H9 (cell line): ENCODE results near the gene CTSW. TPM values are rescaled to one million over a fixed set of nuclear protein-coding genes. Genes with fewer than 3 reads are reported as not detected.

Source experiments
- DNase-seq: peaks from one replicate; pipeline ENCODE4 v3.0.0-alpha.2; 2017
- H2AFZ ChIP-seq: one replicate; pipeline ENCODE4 v1.6.1; 2013; ENCODE audit warnings: mild to moderate bottlenecking, low read length, control low read depth, moderate library complexity
- H2AK5ac ChIP-seq: 2 replicates; pipeline ENCODE4 v1.6.1; 2013; ENCODE audit warnings: low read length, control low read depth, mixed read lengths; ENCODE audit not compliant: insufficient read length
- H2BK120ac ChIP-seq: one replicate; pipeline ENCODE4 v1.6.1; 2013; ENCODE audit warnings: low read depth, mild to moderate bottlenecking, low read length, control low read depth, inconsistent platforms; ENCODE audit not compliant: poor library complexity, severe bottlenecking
- H2BK12ac ChIP-seq: 2 replicates; pipeline ENCODE4 v1.6.1; 2013; ENCODE audit warnings: low read length, control low read depth, mixed read lengths, low read depth; ENCODE audit not compliant: insufficient read length
- H2BK15ac ChIP-seq: 2 replicates; pipeline ENCODE4 v1.6.1; 2013; ENCODE audit warnings: low read depth, low read length, control low read depth
- H2BK20ac ChIP-seq: one replicate; pipeline ENCODE4 v1.6.1; 2013; ENCODE audit warnings: low read depth, mild to moderate bottlenecking, low read length, control low read depth, inconsistent platforms; ENCODE audit not compliant: poor library complexity, severe bottlenecking
- H2BK5ac ChIP-seq: 2 replicates; pipeline ENCODE4 v1.6.1; 2013; ENCODE audit warnings: low read length, control low read depth, mixed read lengths; ENCODE audit not compliant: insufficient read length
- H3K14ac ChIP-seq: 2 replicates; pipeline ENCODE4 v1.6.1; 2013; ENCODE audit warnings: low read length, control low read depth; ENCODE audit not compliant: insufficient read depth
- H3K18ac ChIP-seq: 2 replicates; pipeline ENCODE4 v1.6.1; 2013; ENCODE audit warnings: low read depth, mild to moderate bottlenecking, mixed read lengths, low read length, control low read depth; ENCODE audit not compliant: insufficient read length
- H3K23ac ChIP-seq: 2 replicates; pipeline ENCODE4 v1.6.1; 2013; ENCODE audit warnings: low read length, control low read depth, mixed read lengths, low read depth; ENCODE audit not compliant: insufficient read length
- H3K23me2 ChIP-seq: 2 replicates; pipeline ENCODE4 v1.6.1; 2013; ENCODE audit warnings: low read depth, mild to moderate bottlenecking, mixed read lengths, low read length, control low read depth; ENCODE audit not compliant: insufficient read length, poor library complexity, severe bottlenecking
- H3K27ac ChIP-seq: 2 replicates; pipeline ENCODE4 v1.5.1; 2013; ENCODE audit warnings: low read length, control low read depth, mixed read lengths, low read depth; ENCODE audit not compliant: insufficient read length
- H3K27me3 ChIP-seq: 2 replicates; pipeline ENCODE4 v1.6.1; 2013; ENCODE audit warnings: low read length, control low read depth, inconsistent platforms; ENCODE audit not compliant: insufficient read depth
- H3K4ac ChIP-seq: 2 replicates; pipeline ENCODE4 v1.6.1; 2013; ENCODE audit warnings: low read depth, mild to moderate bottlenecking, control low read depth, inconsistent platforms, low read length, moderate library complexity
- H3K4me1 ChIP-seq: 2 replicates; pipeline ENCODE4 v1.6.1; 2013; ENCODE audit warnings: low read length, control low read depth, inconsistent platforms; ENCODE audit not compliant: insufficient read depth
- H3K4me2 ChIP-seq: 2 replicates; pipeline ENCODE4 v1.6.1; 2013; ENCODE audit warnings: low read length, control low read depth, mixed read lengths; ENCODE audit not compliant: insufficient read length, insufficient read depth
- H3K56ac ChIP-seq: 2 replicates; pipeline ENCODE4 v1.6.1; 2013; ENCODE audit warnings: low read depth, mild to moderate bottlenecking, mixed read lengths, low read length, control low read depth; ENCODE audit not compliant: insufficient read length
- H3K79me1 ChIP-seq: 2 replicates; pipeline ENCODE4 v1.6.1; 2013; ENCODE audit warnings: low read depth, mild to moderate bottlenecking, moderate library complexity, low read length, control low read depth, inconsistent platforms; ENCODE audit not compliant: insufficient read depth, poor library complexity, severe bottlenecking
- H3K79me2 ChIP-seq: 2 replicates; pipeline ENCODE4 v1.6.1; 2013; ENCODE audit warnings: low read length, control low read depth, inconsistent platforms; ENCODE audit not compliant: insufficient read depth
- H3K9ac ChIP-seq: 2 replicates; pipeline ENCODE4 v1.6.1; 2013; ENCODE audit warnings: low read length, control low read depth, mixed read lengths; ENCODE audit not compliant: insufficient read length; ENCODE audit errors: extremely low read depth
- H3K9me3 ChIP-seq: one replicate; pipeline ENCODE4 v1.6.1; 2013; ENCODE audit warnings: low read depth, low read length, inconsistent platforms; ENCODE audit not compliant: control insufficient read depth
- H3T11ph ChIP-seq: one replicate; pipeline ENCODE4 v1.6.1; 2013; ENCODE audit warnings: mild to moderate bottlenecking, low read length, control low read depth, inconsistent platforms
- H4K20me1 ChIP-seq: one replicate; pipeline ENCODE4 v1.6.1; 2013; ENCODE audit not compliant: control insufficient read depth, insufficient read length, insufficient read depth
- H4K5ac ChIP-seq: 2 replicates; pipeline ENCODE4 v1.6.1; 2013; ENCODE audit warnings: low read depth, mild to moderate bottlenecking, mixed read lengths, low read length, control low read depth; ENCODE audit not compliant: insufficient read length
- H4K8ac ChIP-seq: replicated peaks from 2 replicates; pipeline ENCODE4 v1.6.1; 2013; ENCODE audit warnings: low read length, control low read depth, mixed read lengths, low read depth; ENCODE audit not compliant: insufficient read length
- H4K91ac ChIP-seq: 2 replicates; pipeline ENCODE4 v1.6.1; 2013; ENCODE audit warnings: low read depth, mild to moderate bottlenecking, moderate library complexity, mixed read lengths, low read length, control low read depth; ENCODE audit not compliant: insufficient read length
- H3K27ac Mint-ChIP-seq, 3 experiments: 2 replicates in 2 of 3; 3 replicates in 1 of 3; pipeline ENCODE4 v1.8.0; 2020 to 2021; ENCODE audit warnings: mixed read lengths in 3 of 3, mild to moderate bottlenecking in 1 of 3, moderate library complexity in 1 of 3
- H3K27me3 Mint-ChIP-seq: 2 replicates; pipeline ENCODE4 v1.8.0; 2021; ENCODE audit warnings: low read depth, mild to moderate bottlenecking, moderate library complexity, mixed read lengths
- H3K36me3 Mint-ChIP-seq, 3 experiments: 2 replicates in 2 of 3; 3 replicates in 1 of 3; pipeline ENCODE4 v1.8.0; 2020 to 2021; ENCODE audit warnings: low read depth in 3 of 3, mixed read lengths in 3 of 3; ENCODE audit not compliant: insufficient read depth in 1 of 3
- H3K4me1 Mint-ChIP-seq, 2 experiments: 2 replicates each; pipeline ENCODE4 v1.8.0; 2020; ENCODE audit warnings: mixed read lengths in 2 of 2
- H3K4me3 Mint-ChIP-seq, 2 experiments: 2 replicates in 1 of 2; 3 replicates in 1 of 2; pipeline ENCODE4 v1.8.0; 2020 to 2021; ENCODE audit warnings: mild to moderate bottlenecking in 2 of 2, mixed read lengths in 2 of 2, moderate library complexity in 1 of 2
- H3K9me3 Mint-ChIP-seq, 2 experiments: 2 replicates in 1 of 2; 3 replicates in 1 of 2; pipeline ENCODE4 v1.8.0; 2020; ENCODE audit warnings: mild to moderate bottlenecking in 2 of 2, mixed read lengths in 2 of 2, moderate library complexity in 1 of 2
- CTCF ChIP-seq: fragments of 200-600 bp; sonication (generic); conservative IDR thresholded peaks from 3 replicates; pipeline ENCODE4 v1.8.0; 2021; ENCODE audit warnings: antibody characterized with exemption, mild to moderate bottlenecking
- WGBS: extraction: QIAGEN DNeasy Blood & Tissue Kit; methylation state at CpG from one replicate; pipeline ENCODE4 v1.1.7; 2013; ENCODE audit warnings: missing lambda C conversion rate, low lambda C conversion rate, mixed read lengths; ENCODE audit not compliant: insufficient read length; ENCODE audit errors: extremely low coverage; 5-methylcytosine and 5-hydroxymethylcytosine counted together
- total RNA-seq: library from RNA; stranded (reverse); gene quantifications from 2 replicates; pipeline ENCODE4 v1.2.1, GENCODE V29; 2021

The CTSW gene
- total RNA-seq, 1 experiment from 2014 or later: not detected

GRCh38 chr11:65862191-65862735, 17.4 kb upstream of the CTSW start:
- Histone ChIP-seq H3K23me2 (peaks cover 19% of the 10 kb centered on the region), H3K9ac (no peak overlapping the region)
- H3K9me3 Mint-ChIP-seq: peaks cover 0 to 3% of the 10 kb centered on the region in 2 experiments; a peak in 1 of 5 replicates

More at GRCh38 chr11:65862191-65862735, 17.4 kb upstream of the CTSW start:
- Histone ChIP-seq H4K91ac (no peak overlapping the region), H2BK15ac (no peak overlapping the region), H2BK20ac (no peak overlapping the region), H3K27ac (no peak overlapping the region), H3T11ph (no peak overlapping the region), H3K4me2 (no peak overlapping the region), H3K9me3 (no peaks in the 10 kb centered on the region), H3K27me3 (no peaks in the 10 kb centered on the region), H4K5ac (no peak overlapping the region), H3K79me2 (no peaks in the 10 kb centered on the region; the same call in 1 of the 2 replicates), H3K14ac (no peak overlapping the region), H3K4ac (no peak overlapping the region), H2BK5ac (no peak overlapping the region), H2BK120ac (no peak overlapping the region), H3K79me1 (no peaks in the 10 kb centered on the region), H2AFZ (no peak overlapping the region), H3K23ac (no peak overlapping the region), H4K8ac (no peak overlapping the region), H3K4me1 (no peaks in the 10 kb centered on the region), H3K18ac (no peak overlapping the region), H3K56ac (no peak overlapping the region), H2AK5ac (no peak overlapping the region), H2BK12ac (no peak overlapping the region), H4K20me1 (peaks cover 2% of the 10 kb centered on the region)
- peaks cover 24 to 41% (median 40%) of the 10 kb centered on the region in 3 experiments; a peak in 6 of 7 replicates for H3K36me3 Mint-ChIP-seq
- H3K4me1 Mint-ChIP-seq: peaks cover 21 to 24% of the 10 kb centered on the region in 2 experiments
- peak overlapping the region; percentile 50 to 78; a peak in 4 of 5 replicates for H3K4me3 Mint-ChIP-seq
- no CpG with 5 or more reads among the region's 5 CpGs for WGBS
- TF ChIP-seq CTCF: no peak
- peaks cover under 1% of the 10 kb centered on the region; the same call in 1 of the 2 replicates for H3K27me3 Mint-ChIP-seq
- no peak overlapping the region for H3K27ac Mint-ChIP-seq
- DNase-seq: peak; percentile 15
